Measurements from ENCODE around the gene ZNF677. TPM values are rescaled to one million over a fixed set of nuclear protein-coding genes. Genes with fewer than 3 reads are reported as not detected.
"Not testable (repeated sequence)": the region's sequence is repeated elsewhere in the genome, so short reads cannot be mapped to it uniquely, and the experiment has no call there.

ZNF677 gene
- total RNA-seq (10 to 100 TPM; 46.7 to 54.3 TPM), polyA plus RNA-seq (ENCODE audit: insufficient read depth, low read depth, low replicate concordance) (88.9 TPM)
- long read RNA-seq, donor 1, transcript ZNF677-209 (1 exons, 3,207 nt) = major isoform, 13 of 21 reads
- long read RNA-seq, donor 1, partial matches to known transcripts = 0 of 21 reads
- long read RNA-seq, donor 1, other reads (novel, unspliced or antisense) = 0 of 21 reads
- long read RNA-seq, donor 2, transcript ZNF677-209 (1 exons, 3,207 nt) = major isoform, 8 of 10 reads
- long read RNA-seq, donor 2, partial matches to known transcripts = 0 of 10 reads
- long read RNA-seq, donor 2, other reads (novel, unspliced or antisense) = 0 of 10 reads

DNA sequence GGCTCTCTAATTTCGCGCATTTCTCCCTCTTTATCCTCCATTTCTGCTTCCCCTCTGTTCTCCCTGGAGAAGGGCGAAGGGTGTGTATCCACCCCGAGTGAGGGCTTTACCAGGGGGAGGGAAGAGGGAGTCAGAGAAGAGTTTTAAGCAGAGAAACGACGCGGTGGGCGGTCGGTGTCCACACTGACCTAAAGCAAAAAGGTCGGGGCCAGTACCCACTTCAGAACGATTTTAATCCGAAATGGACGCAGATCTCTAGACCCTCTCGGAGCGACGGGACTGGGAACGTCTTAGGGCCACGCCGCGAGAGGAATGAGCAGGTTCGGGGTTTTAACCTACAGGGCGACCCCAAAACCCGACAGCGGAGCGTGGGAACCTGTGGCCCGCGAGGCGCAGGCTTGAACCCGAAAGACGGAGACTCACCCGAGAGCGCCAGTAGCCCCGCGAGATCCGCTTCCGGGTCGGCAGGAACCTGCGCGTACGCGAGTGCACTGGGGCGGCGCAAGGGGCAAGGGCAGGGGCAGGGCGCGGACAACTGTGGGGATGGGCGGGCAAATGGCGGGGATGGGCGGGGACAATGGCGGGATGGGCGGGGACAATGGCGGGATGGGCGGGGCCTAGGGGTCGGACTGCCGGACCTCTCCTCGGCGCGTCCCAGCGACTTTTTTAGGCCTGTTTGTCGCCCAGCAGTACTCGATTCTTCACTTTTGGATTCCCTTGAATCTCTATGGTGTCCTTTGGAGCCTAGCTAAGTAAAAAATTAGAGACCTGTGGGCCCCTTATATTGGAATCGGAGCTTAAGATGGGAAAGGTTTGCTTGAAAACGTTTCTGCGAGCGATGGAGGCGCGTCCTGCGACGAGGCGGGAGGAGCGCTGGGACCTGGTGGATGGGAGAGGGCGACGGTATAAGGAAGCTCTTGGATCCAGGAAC lies at the start of gene ZNF677:
Gene ZNF677 (minus strand): TSS at position 463 of the 931 bp plus-strand sequence. CDS start 3,323 bp downstream, outside the sequence.
- Histone ChIP-seq H3K36me3 (ENCODE audit: low read depth, missing control alignments) (no peaks in the 10 kb centered on the region), H3K4me3 (peak within 1 kb of the TSS; percentile 61 to 92), H3K9me3 (no peaks in the 10 kb centered on the region), H3K4me1 (no peaks in the 10 kb centered on the region), H3K27ac (peak within 1 kb of the TSS; percentile 84), H3K27me3 (no peaks in the 10 kb centered on the region)
- intact Hi-C loops (cut with DNase I; ENCODE audit: low total_unique reads) = no loop called here
- DNase-seq = peak; percentile 96
- 1% methylated on average over 56 to 70 of the region's 72 CpGs for WGBS, 2 donors
- no peak for TF ChIP-seq POLR2A (IDR thresholded peaks at IDR 0.05)
- TF ChIP-seq, protein P1, sequence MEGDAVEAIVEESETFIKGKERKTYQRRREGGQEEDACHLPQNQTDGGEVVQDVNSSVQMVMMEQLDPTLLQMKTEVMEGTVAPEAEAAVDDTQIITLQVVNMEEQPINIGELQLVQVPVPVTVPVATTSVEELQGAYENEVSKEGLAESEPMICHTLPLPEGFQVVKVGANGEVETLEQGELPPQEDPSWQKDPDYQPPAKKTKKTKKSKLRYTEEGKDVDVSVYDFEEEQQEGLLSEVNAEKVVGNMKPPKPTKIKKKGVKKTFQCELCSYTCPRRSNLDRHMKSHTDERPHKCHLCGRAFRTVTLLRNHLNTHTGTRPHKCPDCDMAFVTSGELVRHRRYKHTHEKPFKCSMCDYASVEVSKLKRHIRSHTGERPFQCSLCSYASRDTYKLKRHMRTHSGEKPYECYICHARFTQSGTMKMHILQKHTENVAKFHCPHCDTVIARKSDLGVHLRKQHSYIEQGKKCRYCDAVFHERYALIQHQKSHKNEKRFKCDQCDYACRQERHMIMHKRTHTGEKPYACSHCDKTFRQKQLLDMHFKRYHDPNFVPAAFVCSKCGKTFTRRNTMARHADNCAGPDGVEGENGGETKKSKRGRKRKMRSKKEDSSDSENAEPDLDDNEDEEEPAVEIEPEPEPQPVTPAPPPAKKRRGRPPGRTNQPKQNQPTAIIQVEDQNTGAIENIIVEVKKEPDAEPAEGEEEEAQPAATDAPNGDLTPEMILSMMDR (IDR thresholded peaks at IDR 0.05) = no peak

- no CpG with 5 or more reads among the region's 8 CpGs for WGBS, 2 donors
- H3K27me3 ChIP-seq; H3K36me3 ChIP-seq (ENCODE audit: low read depth, missing control alignments); H3K4me1 ChIP-seq; H3K9me3 ChIP-seq; H3K27ac ChIP-seq; intact Hi-C loops (cut with DNase I; ENCODE audit: low total_unique reads); H3K4me3 ChIP-seq; DNase-seq: not testable (repeated sequence)
Observed at GRCh38 chr19:53301341-53301740, 46.7 kb upstream of the ZNF677 start.

DNA sequence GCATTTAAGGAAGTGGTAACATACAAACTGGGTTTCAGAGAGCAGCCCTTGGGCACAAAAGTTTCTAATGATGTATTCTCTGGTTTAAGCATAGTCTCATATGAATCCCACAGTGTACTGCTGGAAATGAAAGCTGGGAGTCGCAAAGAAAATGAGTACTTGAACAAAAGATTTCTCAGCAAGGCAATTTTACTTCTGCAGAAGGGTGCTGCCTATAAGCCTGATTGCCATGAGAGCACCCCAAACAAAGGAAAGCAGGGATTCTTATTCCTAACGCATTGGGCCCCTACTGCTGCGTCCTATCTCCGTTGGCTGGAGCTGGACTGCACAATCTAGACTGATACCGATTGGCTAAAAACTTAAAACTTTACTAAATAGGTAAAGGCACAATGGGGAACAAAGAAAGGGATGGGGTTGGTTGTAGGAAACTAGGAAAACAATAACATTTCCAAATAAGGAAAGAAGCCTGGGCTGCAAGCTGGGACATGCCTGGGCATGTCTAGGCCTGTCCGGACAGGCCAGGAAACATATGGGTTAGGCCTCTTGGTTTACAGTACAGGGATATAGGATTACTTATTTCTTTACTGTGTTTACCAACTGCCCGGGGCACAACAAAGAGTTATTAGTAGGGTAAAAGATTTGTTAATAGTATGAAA lies 40.2 kb upstream of the ZNF677 start:
- H3K9me3 ChIP-seq = no peaks in the 10 kb centered on the region
- 75 to 78% methylated on average over 7 of the region's 7 CpGs for WGBS, 2 donors

DNA sequence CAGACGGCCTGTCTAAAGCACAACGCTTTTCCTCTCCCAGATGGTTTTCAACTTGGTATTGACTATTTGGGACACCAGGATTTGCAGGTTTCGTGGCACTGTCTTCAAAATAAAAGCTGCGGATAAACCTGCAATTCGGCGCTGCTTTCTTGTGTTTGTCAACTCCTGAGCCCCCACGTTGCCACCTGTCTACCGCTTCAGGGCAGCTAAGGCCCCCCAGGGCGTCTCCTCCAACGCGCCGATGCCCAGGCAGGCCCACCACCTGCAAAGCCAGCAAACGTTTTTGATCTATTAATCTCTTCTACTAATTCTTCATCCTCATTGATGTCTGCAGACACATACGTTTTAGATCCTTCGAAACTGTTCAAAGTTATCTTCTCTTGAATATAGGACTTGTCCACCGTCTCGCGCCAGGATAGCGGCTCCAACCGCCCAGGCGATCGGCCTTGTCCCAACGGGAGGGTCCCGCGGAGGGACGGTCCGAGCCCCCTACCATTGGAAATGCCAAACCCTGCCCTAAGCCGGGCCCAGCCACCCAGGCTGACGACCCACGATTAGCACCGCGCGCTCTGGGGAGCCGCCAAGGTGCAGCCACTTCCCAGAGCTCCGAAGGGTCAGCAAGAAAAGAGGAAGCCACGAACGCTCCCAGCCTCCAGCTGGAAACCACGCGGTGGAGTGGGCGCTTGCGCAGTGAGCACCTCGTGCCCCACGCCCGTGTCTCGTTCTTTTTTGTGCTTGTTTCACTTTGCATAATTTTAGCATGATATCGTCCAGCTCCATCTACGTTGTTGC lies 36.3 kb upstream of the ZNF677 start:
- H3K4me3 ChIP-seq = peak overlapping the region in 1 of 2 donors; percentile 18
- no peak for DNase-seq
- H3K36me3 ChIP-seq (ENCODE audit: low read depth, missing control alignments) = no peaks in the 10 kb centered on the region
- WGBS, 2 donors = 59 to 68% methylated on average over 47 of the region's 47 CpGs
- intact Hi-C loops (cut with DNase I; ENCODE audit: low total_unique reads) = no loop called here
- TF ChIP-seq, protein P1 (IDR thresholded peaks at IDR 0.05) = no peak
- no peak for TF ChIP-seq POLR2A (IDR thresholded peaks at IDR 0.05)
- H3K27ac ChIP-seq = no peak overlapping the region
- no peaks in the 10 kb centered on the region for H3K9me3 ChIP-seq
- no peaks in the 10 kb centered on the region for H3K4me1 ChIP-seq
- no peaks in the 10 kb centered on the region for H3K27me3 ChIP-seq

More for the DNA sequence above, 40.2 kb upstream of the ZNF677 start:
- Histone ChIP-seq H3K36me3 (ENCODE audit: low read depth, missing control alignments) (no peaks in the 10 kb centered on the region), H3K27me3 (no peaks in the 10 kb centered on the region), H3K27ac (no peak overlapping the region), H3K4me3 (no peak overlapping the region), H3K4me1 (no peaks in the 10 kb centered on the region)
- intact Hi-C loops (cut with DNase I; ENCODE audit: low total_unique reads) = no loop called here
- no peak for DNase-seq
- TF ChIP-seq POLR2A (IDR thresholded peaks at IDR 0.05) = no peak
- TF ChIP-seq, protein P1 (IDR thresholded peaks at IDR 0.05) = no peak
